GM21717 (cell line): ENCODE results near the gene GTF2F1.
A peak's percentile ranks its signal among the peaks of the same experiment; 100 is the strongest.
"Not testable (repeated sequence)": the region's sequence is repeated elsewhere in the genome, so short reads cannot be mapped to it uniquely, and the experiment has no call there.

Experiments
- ATAC-seq: cut with Tn5 transposase; IDR thresholded peaks from one replicate; pipeline ENCODE4 v1.9.1; 2021; ENCODE audit warnings: mild to moderate bottlenecking, moderate library complexity; ENCODE audit not compliant: unreplicated experiment

GTF2F1 gene

GRCh38 chr19:6393074-6393982 lies at the start of gene GTF2F1:
TSS of gene GTF2F1 (minus strand) at chr19:6393164. CDS start at chr19:6392995, 169 bp downstream.
- peak; percentile 69 for ATAC-seq

GRCh38 chr19:6442087-6442688 lies 49.2 kb upstream of the GTF2F1 start:
- ATAC-seq: no peak

GRCh38 chr19:6440905-6441304 lies 47.9 kb upstream of the GTF2F1 start:
- ATAC-seq: no peak

GRCh38 chr19:6439743-6440142 lies 46.8 kb upstream of the GTF2F1 start:
- no peak for ATAC-seq

- no peak for ATAC-seq
Observed at GRCh38 chr19:6433663-6434062, 40.7 kb upstream of the GTF2F1 start, which contains the start of gene SLC25A41. TSS of gene SLC25A41 (minus strand) at chr19:6433763. CDS start at chr19:6433693, 70 bp downstream.

GRCh38 chr19:6433165-6433564 lies 40.2 kb upstream of the GTF2F1 start:
- no peak for ATAC-seq

GRCh38 chr19:6431891-6432290 lies 38.9 kb upstream of the GTF2F1 start:
- no peak for ATAC-seq

GRCh38 chr19:6429419-6430221 lies 36.7 kb upstream of the GTF2F1 start:
- ATAC-seq: no peak

- not testable (repeated sequence) for ATAC-seq
Observed at GRCh38 chr19:6428692-6429418, 35.9 kb upstream of the GTF2F1 start.

- no peak for ATAC-seq
Observed at GRCh38 chr19:6427131-6427530, 34.2 kb upstream of the GTF2F1 start.

- no peak for ATAC-seq
Observed at GRCh38 chr19:6425732-6426620, 33.0 kb upstream of the GTF2F1 start.

GRCh38 chr19:6424939-6425731 lies 32.2 kb upstream of the GTF2F1 start:
- peak; percentile 79 for ATAC-seq

GRCh38 chr19:6424195-6424938 lies 31.4 kb upstream of the GTF2F1 start, which contains the start of gene KHSRP:
TSS of gene KHSRP (minus strand) at chr19:6424811. CDS start at chr19:6424701, 110 bp downstream.
- ATAC-seq: no peak

- no peak for ATAC-seq
Observed at GRCh38 chr19:6423499-6424194, 30.7 kb upstream of the GTF2F1 start.

- no peak for ATAC-seq
Observed at GRCh38 chr19:6421075-6422014, 28.4 kb upstream of the GTF2F1 start.

- ATAC-seq: no peak
Observed at GRCh38 chr19:6418562-6418932, 25.6 kb upstream of the GTF2F1 start.
